ENCODE results near the gene MYRFL. TPM values are rescaled to one million over a fixed set of nuclear protein-coding genes. Genes with fewer than 3 reads are reported as not detected.

The MYRFL gene
- total RNA-seq, 6 donors from 2014 or later = 0.10 to 1.8 (median 0.20) TPM; not detected in 3

DNA sequence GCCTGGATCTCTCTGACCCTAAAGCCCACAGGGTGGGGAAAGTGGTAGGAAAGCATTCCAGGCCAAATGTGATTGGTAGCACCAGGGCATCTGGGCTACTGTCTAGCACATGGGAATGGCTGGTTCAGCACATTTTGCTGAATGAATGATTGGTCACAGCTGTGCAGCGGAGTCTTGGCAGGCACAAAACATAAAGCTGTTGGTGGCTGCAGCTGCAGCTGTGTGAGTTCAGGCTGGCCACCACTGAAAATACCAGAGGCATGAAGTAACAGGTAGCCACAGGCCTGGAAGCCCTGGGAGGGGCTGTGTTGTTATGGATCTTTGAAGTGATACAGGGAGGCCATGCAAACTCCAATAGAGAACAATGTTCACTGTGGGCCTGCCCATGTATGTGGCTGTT, 72.7 kb downstream of the MYRFL start:
- H3K27ac ChIP-seq = no peak overlapping the region
- peak in 1 of 2 donors; percentile 90 for ATAC-seq (ENCODE audit: low FRiP score in 2 of 2)
- no peaks in the 10 kb centered on the region for H3K27me3 ChIP-seq
- WGBS, 2 donors = 83% methylated on average over 1 of the region's 1 CpG; no CpG with 5 or more reads in 1 of the 2 donors
- no peaks in the 10 kb centered on the region for H3K36me3 ChIP-seq
- no peak for DNase-seq
- no peak for TF ChIP-seq POLR2A (IDR thresholded peaks at IDR 0.05)
- no peak for TF ChIP-seq EP300 (IDR thresholded peaks at IDR 0.05)
- peak in 1 of 2 donors; percentile 55 for TF ChIP-seq POLR2AphosphoS5 (IDR thresholded peaks at IDR 0.05)
- TF ChIP-seq, protein P1, sequence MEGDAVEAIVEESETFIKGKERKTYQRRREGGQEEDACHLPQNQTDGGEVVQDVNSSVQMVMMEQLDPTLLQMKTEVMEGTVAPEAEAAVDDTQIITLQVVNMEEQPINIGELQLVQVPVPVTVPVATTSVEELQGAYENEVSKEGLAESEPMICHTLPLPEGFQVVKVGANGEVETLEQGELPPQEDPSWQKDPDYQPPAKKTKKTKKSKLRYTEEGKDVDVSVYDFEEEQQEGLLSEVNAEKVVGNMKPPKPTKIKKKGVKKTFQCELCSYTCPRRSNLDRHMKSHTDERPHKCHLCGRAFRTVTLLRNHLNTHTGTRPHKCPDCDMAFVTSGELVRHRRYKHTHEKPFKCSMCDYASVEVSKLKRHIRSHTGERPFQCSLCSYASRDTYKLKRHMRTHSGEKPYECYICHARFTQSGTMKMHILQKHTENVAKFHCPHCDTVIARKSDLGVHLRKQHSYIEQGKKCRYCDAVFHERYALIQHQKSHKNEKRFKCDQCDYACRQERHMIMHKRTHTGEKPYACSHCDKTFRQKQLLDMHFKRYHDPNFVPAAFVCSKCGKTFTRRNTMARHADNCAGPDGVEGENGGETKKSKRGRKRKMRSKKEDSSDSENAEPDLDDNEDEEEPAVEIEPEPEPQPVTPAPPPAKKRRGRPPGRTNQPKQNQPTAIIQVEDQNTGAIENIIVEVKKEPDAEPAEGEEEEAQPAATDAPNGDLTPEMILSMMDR (IDR thresholded peaks at IDR 0.05) = no peak
- H3K9me3 ChIP-seq = no peaks in the 10 kb centered on the region
- peaks cover 0 to 8% (median 3%) of the 10 kb centered on the region in 4 donors for H3K4me1 ChIP-seq
- H3K4me3 ChIP-seq = no peak overlapping the region

DNA sequence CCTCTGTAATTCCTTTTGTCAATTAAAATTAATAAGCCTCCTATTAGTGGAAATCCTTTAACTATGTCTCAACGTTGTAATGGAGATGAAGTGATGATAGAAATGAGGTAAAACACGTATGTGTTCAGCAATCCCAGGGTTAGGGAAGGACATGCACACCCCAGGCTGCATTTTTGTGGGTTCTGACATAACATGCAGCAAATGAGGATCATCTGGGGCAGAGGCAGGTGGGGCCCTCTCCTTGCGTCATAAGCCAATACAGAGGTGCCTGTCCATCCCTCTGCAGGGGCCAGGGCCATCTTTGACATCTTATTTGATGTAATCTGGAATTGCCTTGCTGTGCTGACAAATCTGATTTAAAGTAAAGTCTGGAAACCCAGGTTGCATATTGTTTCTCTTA, 73.2 kb downstream of the MYRFL start:
- WGBS, 2 donors = 50 to 58% methylated on average over 3 of the region's 3 CpGs
- H3K4me3 ChIP-seq = no peak overlapping the region
- TF ChIP-seq EP300 (IDR thresholded peaks at IDR 0.05) (no peak), POLR2A (IDR thresholded peaks at IDR 0.05) (no peak)
- TF ChIP-seq, protein P1 (IDR thresholded peaks at IDR 0.05) = no peak
- H3K9me3 ChIP-seq = no peaks in the 10 kb centered on the region
- no peak overlapping the region for H3K27ac ChIP-seq
- DNase-seq (no peak), ATAC-seq (ENCODE audit: low FRiP score in 2 of 2) (no peak)
- peaks cover 0 to 8% (median 3%) of the 10 kb centered on the region in 4 donors for H3K4me1 ChIP-seq
- H3K27me3 ChIP-seq = no peaks in the 10 kb centered on the region
- H3K36me3 ChIP-seq = no peaks in the 10 kb centered on the region

DNA sequence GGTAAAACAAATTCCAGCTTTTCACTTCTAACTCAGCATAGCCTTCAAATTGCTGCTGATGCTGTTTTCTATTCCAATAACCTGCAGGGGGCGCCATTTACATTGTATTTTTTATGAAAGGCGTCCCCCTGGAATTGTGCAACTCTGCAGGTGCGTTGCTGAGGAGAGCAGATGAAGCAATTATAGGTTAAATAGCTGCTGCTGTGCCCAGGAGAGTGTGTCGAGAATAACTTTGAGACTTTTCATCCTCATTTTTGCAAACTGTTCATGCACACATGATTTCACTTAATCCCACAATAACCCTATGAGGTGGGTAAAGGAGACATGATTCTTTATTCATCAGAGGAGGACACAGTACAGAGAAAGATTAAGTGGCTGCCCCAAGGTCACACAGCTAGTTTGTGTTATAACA, 75.7 kb downstream of the MYRFL start:
- no peak overlapping the region for H3K27ac ChIP-seq
- no peaks in the 10 kb centered on the region for H3K9me3 ChIP-seq
- peaks cover 0 to 8% (median 3%) of the 10 kb centered on the region in 4 donors for H3K4me1 ChIP-seq
- H3K4me3 ChIP-seq = no peak overlapping the region
- no peak for TF ChIP-seq POLR2A (IDR thresholded peaks at IDR 0.05)
- TF ChIP-seq, protein P1 (IDR thresholded peaks at IDR 0.05) = peak; percentile 64 to 87 (median 76)
- H3K36me3 ChIP-seq = no peaks in the 10 kb centered on the region
- ATAC-seq (ENCODE audit: low FRiP score in 2 of 2) (peak in 1 of 2 donors; percentile 61), DNase-seq (peak in 1 of 2 donors; percentile 77)
- WGBS, 2 donors = 0 to 4% methylated on average over 4 of the region's 4 CpGs
- H3K27me3 ChIP-seq = no peaks in the 10 kb centered on the region

DNA sequence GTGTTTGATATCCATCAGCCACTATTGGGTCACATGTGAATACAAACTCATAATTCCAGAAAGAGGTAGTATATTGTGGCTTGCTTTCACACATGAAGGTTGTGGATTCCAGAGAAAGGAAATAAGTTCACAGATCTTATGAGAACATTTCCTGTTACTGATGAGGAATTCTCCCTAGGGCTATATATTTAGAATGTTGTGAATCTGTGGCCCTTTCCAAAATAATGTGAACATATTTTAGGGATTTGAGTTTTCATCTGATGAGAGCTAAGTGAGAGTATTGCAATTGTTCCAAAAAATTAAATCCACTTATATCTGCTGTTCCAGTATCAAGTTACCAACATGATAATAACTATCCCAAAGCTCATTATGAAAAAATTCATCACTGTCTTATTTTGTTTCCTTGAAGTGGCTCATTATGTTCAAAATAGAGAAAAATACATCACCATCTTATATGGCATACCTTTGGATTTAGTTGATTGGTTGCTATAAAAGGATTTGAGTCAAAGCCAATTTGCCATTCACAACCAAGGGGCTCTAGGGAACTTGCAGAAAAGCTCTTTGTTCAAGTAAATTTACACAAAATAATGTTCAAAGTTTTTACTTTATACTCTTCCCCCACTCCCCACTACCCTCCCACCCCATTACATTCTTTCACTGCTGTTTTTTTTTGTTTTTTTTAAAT, 76.3 kb downstream of the MYRFL start:
- TF ChIP-seq EP300 (IDR thresholded peaks at IDR 0.05) = no peak
- TF ChIP-seq POLR2AphosphoS5 (IDR thresholded peaks at IDR 0.05) = no peak
- no peak for TF ChIP-seq POLR2A (IDR thresholded peaks at IDR 0.05)
- TF ChIP-seq, protein P1 (IDR thresholded peaks at IDR 0.05) = no peak
- no peak for DNase-seq
- Histone ChIP-seq H3K4me3 (no peak overlapping the region), H3K27ac (no peak overlapping the region), H3K36me3 (no peaks in the 10 kb centered on the region), H3K4me1 (peaks cover 0 to 8% (median 3%) of the 10 kb centered on the region in 4 donors), H3K9me3 (no peaks in the 10 kb centered on the region), H3K27me3 (no peaks in the 10 kb centered on the region)
- ATAC-seq (ENCODE audit: low FRiP score in 2 of 2) = no peak

DNA sequence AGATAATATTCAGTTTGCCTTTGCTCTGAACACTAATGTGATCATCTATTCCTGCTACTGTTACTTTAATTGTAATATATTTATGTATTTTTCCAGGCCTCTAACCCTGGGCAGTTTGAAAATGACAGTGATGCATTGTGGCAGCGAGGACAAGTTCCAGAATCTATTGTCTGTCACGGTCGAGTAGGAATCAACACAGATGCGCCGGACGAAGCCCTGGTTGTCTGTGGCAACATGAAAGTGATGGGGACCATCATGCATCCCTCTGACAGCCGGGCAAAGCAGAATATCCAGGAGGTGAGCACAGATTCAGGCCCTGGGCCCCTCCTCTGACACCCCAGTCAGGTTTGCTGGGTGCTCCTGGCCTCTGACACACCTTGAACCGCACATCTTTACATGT, 78.5 kb downstream of the MYRFL start:
- Histone ChIP-seq H3K36me3 (no peaks in the 10 kb centered on the region), H3K27me3 (no peaks in the 10 kb centered on the region), H3K4me1 (peaks cover 0 to 8% (median 5%) of the 10 kb centered on the region in 4 donors), H3K4me3 (no peak overlapping the region), H3K27ac (no peak overlapping the region), H3K9me3 (no peaks in the 10 kb centered on the region)
- DNase-seq = no peak
- ATAC-seq (ENCODE audit: low FRiP score in 2 of 2) = no peak
- TF ChIP-seq EP300 (IDR thresholded peaks at IDR 0.05) = no peak
- TF ChIP-seq POLR2A (IDR thresholded peaks at IDR 0.05) = no peak
- TF ChIP-seq, protein P1 (IDR thresholded peaks at IDR 0.05) = no peak
- no peak for TF ChIP-seq POLR2AphosphoS5 (IDR thresholded peaks at IDR 0.05)
- WGBS, 2 donors = 84 to 87% methylated on average over 6 to 8 of the region's 8 CpGs

Measured in upper lobe of left lung (tissue), 6 donors.